ENCODE results near the gene KLHL26.

DNA sequence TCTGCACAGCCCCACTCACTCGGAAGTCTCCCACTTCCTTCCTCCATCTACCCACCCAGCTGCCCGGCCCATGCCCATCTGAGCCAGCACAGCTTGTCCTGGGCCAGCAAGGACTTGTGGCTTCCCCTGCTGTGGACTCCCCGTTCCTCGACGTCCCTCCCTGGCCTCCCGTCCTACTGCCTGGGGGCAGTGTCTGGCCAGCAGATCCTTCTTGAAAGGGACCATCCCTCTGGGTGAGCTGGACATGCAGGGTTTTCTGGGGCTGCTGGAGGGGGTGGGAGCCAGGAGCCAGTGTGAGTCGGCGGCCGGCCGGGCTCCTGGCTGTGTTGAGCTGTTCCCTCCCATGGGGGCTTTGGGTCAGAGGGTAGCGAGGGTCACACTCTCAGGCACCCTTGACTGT lies 73.4 kb downstream of the KLHL26 start:
- no peak for TF ChIP-seq EZH2phosphoT487 (IDR thresholded peaks at IDR 0.05; ENCODE audit: insufficient read depth, low read depth)
- TF ChIP-seq EZH2 (IDR thresholded peaks at IDR 0.05; ENCODE audit: insufficient read depth, poor library complexity, severe bottlenecking): no peak

All from GM23248 (cell line).